ENCODE results near the gene KIRREL3.

KIRREL3 gene

GRCh38 chr11:126592496-126593410 is 407.8 kb downstream of the KIRREL3 start:
- Mint-ChIP-seq H3K9me3 (no peaks in the 10 kb centered on the region), H3K36me3 (ENCODE audit: low read depth) (no peaks in the 10 kb centered on the region), H3K27ac (no peak overlapping the region), H3K4me1 (ENCODE audit: low read depth) (no peaks in the 10 kb centered on the region), H3K27me3 (no peaks in the 10 kb centered on the region), H3K4me3 (no peak overlapping the region)
- DNase-seq: no peak

- DNase-seq: no peak
- Mint-ChIP-seq H3K36me3 (ENCODE audit: low read depth) (no peaks in the 10 kb centered on the region), H3K4me1 (ENCODE audit: low read depth) (no peaks in the 10 kb centered on the region), H3K27me3 (no peaks in the 10 kb centered on the region), H3K4me3 (no peak overlapping the region), H3K27ac (no peak overlapping the region), H3K9me3 (no peaks in the 10 kb centered on the region)
Measured at GRCh38 chr11:126591966-126592489, 408.5 kb downstream of the KIRREL3 start.

GRCh38 chr11:126589492-126589803 is 411.1 kb downstream of the KIRREL3 start:
- Mint-ChIP-seq H3K4me3 (no peak overlapping the region), H3K4me1 (ENCODE audit: low read depth) (no peaks in the 10 kb centered on the region), H3K27ac (no peak overlapping the region), H3K27me3 (no peaks in the 10 kb centered on the region), H3K9me3 (no peaks in the 10 kb centered on the region), H3K36me3 (ENCODE audit: low read depth) (no peaks in the 10 kb centered on the region)
- no peak for DNase-seq

- Mint-ChIP-seq H3K4me1 (ENCODE audit: low read depth) (no peaks in the 10 kb centered on the region), H3K9me3 (no peaks in the 10 kb centered on the region), H3K27ac (no peak overlapping the region), H3K27me3 (no peaks in the 10 kb centered on the region), H3K4me3 (no peak overlapping the region), H3K36me3 (ENCODE audit: low read depth) (no peaks in the 10 kb centered on the region)
- no peak for DNase-seq
Measured at GRCh38 chr11:126588630-126589491, 411.7 kb downstream of the KIRREL3 start.

GRCh38 chr11:126587541-126587940 is 413.0 kb downstream of the KIRREL3 start:
- no peaks in the 10 kb centered on the region for H3K4me1 Mint-ChIP-seq (ENCODE audit: low read depth)
- no peak overlapping the region for H3K27ac Mint-ChIP-seq
- no peaks in the 10 kb centered on the region for H3K27me3 Mint-ChIP-seq
- H3K4me3 Mint-ChIP-seq: no peak overlapping the region
- no peak for DNase-seq
- no peaks in the 10 kb centered on the region for H3K9me3 Mint-ChIP-seq
- no peaks in the 10 kb centered on the region for H3K36me3 Mint-ChIP-seq (ENCODE audit: low read depth)

GRCh38 chr11:126585774-126586491 is 414.6 kb downstream of the KIRREL3 start:
- DNase-seq: no peak
- Mint-ChIP-seq H3K27ac (no peak overlapping the region), H3K4me3 (no peak overlapping the region), H3K36me3 (ENCODE audit: low read depth) (no peaks in the 10 kb centered on the region), H3K4me1 (ENCODE audit: low read depth) (no peaks in the 10 kb centered on the region), H3K27me3 (no peaks in the 10 kb centered on the region), H3K9me3 (no peaks in the 10 kb centered on the region)

GRCh38 chr11:126585388-126585773 is 415.2 kb downstream of the KIRREL3 start:
- Mint-ChIP-seq H3K27ac (no peak overlapping the region), H3K27me3 (no peaks in the 10 kb centered on the region), H3K4me1 (ENCODE audit: low read depth) (no peaks in the 10 kb centered on the region), H3K4me3 (no peak overlapping the region), H3K36me3 (ENCODE audit: low read depth) (no peaks in the 10 kb centered on the region), H3K9me3 (no peaks in the 10 kb centered on the region)
- no peak for DNase-seq

- Mint-ChIP-seq H3K4me3 (no peak overlapping the region), H3K27ac (no peak overlapping the region), H3K36me3 (ENCODE audit: low read depth) (no peaks in the 10 kb centered on the region), H3K9me3 (no peaks in the 10 kb centered on the region), H3K27me3 (no peaks in the 10 kb centered on the region), H3K4me1 (ENCODE audit: low read depth) (no peaks in the 10 kb centered on the region)
- no peak for DNase-seq
Measured at GRCh38 chr11:126583594-126584427, 416.8 kb downstream of the KIRREL3 start.

GRCh38 chr11:126583101-126583500 is 417.5 kb downstream of the KIRREL3 start:
- Mint-ChIP-seq H3K27ac (no peak overlapping the region), H3K27me3 (no peaks in the 10 kb centered on the region), H3K9me3 (no peaks in the 10 kb centered on the region), H3K4me3 (no peak overlapping the region), H3K4me1 (ENCODE audit: low read depth) (no peaks in the 10 kb centered on the region), H3K36me3 (ENCODE audit: low read depth) (no peaks in the 10 kb centered on the region)
- DNase-seq: no peak

- no peaks in the 10 kb centered on the region for H3K4me1 Mint-ChIP-seq (ENCODE audit: low read depth)
- no peaks in the 10 kb centered on the region for H3K9me3 Mint-ChIP-seq
- H3K27ac Mint-ChIP-seq: no peak overlapping the region
- DNase-seq: no peak
- no peak overlapping the region for H3K4me3 Mint-ChIP-seq
- H3K27me3 Mint-ChIP-seq: no peaks in the 10 kb centered on the region
- no peaks in the 10 kb centered on the region for H3K36me3 Mint-ChIP-seq (ENCODE audit: low read depth)
Measured at GRCh38 chr11:126581871-126582648, 418.5 kb downstream of the KIRREL3 start.

- peaks cover 6% of the 10 kb centered on the region for H3K27me3 Mint-ChIP-seq
- H3K4me1 Mint-ChIP-seq (ENCODE audit: low read depth): no peaks in the 10 kb centered on the region
- no peaks in the 10 kb centered on the region for H3K36me3 Mint-ChIP-seq (ENCODE audit: low read depth)
- no peak overlapping the region for H3K27ac Mint-ChIP-seq
- no peak for DNase-seq
- no peak overlapping the region for H3K4me3 Mint-ChIP-seq
- H3K9me3 Mint-ChIP-seq: no peaks in the 10 kb centered on the region
Measured at GRCh38 chr11:126578426-126578825, 422.1 kb downstream of the KIRREL3 start.

- no peaks in the 10 kb centered on the region for H3K36me3 Mint-ChIP-seq (ENCODE audit: low read depth)
- no peak for DNase-seq
- no peak overlapping the region for H3K27ac Mint-ChIP-seq
- H3K27me3 Mint-ChIP-seq: peaks cover 6% of the 10 kb centered on the region
- H3K4me3 Mint-ChIP-seq: no peak overlapping the region
- H3K9me3 Mint-ChIP-seq: no peaks in the 10 kb centered on the region
- no peaks in the 10 kb centered on the region for H3K4me1 Mint-ChIP-seq (ENCODE audit: low read depth)
Measured at GRCh38 chr11:126578021-126578420, 422.5 kb downstream of the KIRREL3 start.

GRCh38 chr11:126575849-126576248 is 424.7 kb downstream of the KIRREL3 start:
- peaks cover 16% of the 10 kb centered on the region for H3K27me3 Mint-ChIP-seq
- no peaks in the 10 kb centered on the region for H3K4me1 Mint-ChIP-seq (ENCODE audit: low read depth)
- H3K36me3 Mint-ChIP-seq (ENCODE audit: low read depth): no peaks in the 10 kb centered on the region
- DNase-seq: no peak
- no peak overlapping the region for H3K27ac Mint-ChIP-seq
- no peaks in the 10 kb centered on the region for H3K9me3 Mint-ChIP-seq
- H3K4me3 Mint-ChIP-seq: no peak overlapping the region

Data from activated T-cell treated with anti-CD3 and anti-CD28 coated beads, Interleukin-2, amount 50 U/mL, for 24 hours (primary cell).